Smooth muscle cell (in vitro differentiated cells): ENCODE results near the gene BAZ1A. TPM values are rescaled to one million over a fixed set of nuclear protein-coding genes. Genes with fewer than 3 reads are reported as not detected.

Source experiments
- DNase-seq: peaks from one replicate; lab custom pipeline; 2025; ENCODE audit not compliant: unreplicated experiment; lab: John Stamatoyannopoulos, UW
- H2AFZ ChIP-seq: fragments of 200-600 bp; sonication (generic); 2 replicates; pipeline ENCODE4 v1.6.0; 2016; ENCODE audit warnings: antibody characterized with exemption, low read depth, mild to moderate bottlenecking
- H3F3A ChIP-seq: fragments of 200-600 bp; sonication (generic); 2 replicates; pipeline ENCODE4 v1.6.0; 2017; ENCODE audit warnings: antibody characterized with exemption, low read depth
- H3K27ac ChIP-seq: fragments of 200-600 bp; sonication (generic); 2 replicates; pipeline ENCODE4 v1.5.1; 2016; ENCODE audit warnings: low read depth, mild to moderate bottlenecking
- H3K27me3 ChIP-seq: fragments of 200-600 bp; sonication (generic); 2 replicates; pipeline ENCODE4 v1.6.1; 2016; ENCODE audit warnings: low read depth, mild to moderate bottlenecking
- H3K36me3 ChIP-seq: fragments of 200-600 bp; sonication (generic); 2 replicates; pipeline ENCODE4 v1.5.1; 2016; ENCODE audit warnings: low read depth
- H3K4me1 ChIP-seq: fragments of 200-600 bp; sonication (generic); 2 replicates; pipeline ENCODE4 v1.5.1; 2016; ENCODE audit warnings: low read depth
- H3K4me2 ChIP-seq: fragments of 200-600 bp; sonication (generic); 2 replicates; pipeline ENCODE4 v1.6.0; 2016; ENCODE audit warnings: mild to moderate bottlenecking
- H3K4me3 ChIP-seq: fragments of 200-600 bp; sonication (generic); 2 replicates; pipeline ENCODE4 v1.5.1; 2016; ENCODE audit warnings: mild to moderate bottlenecking
- H3K79me2 ChIP-seq: fragments of 200-600 bp; sonication (generic); 2 replicates; pipeline ENCODE4 v1.6.0; 2016; ENCODE audit warnings: low read depth, mild to moderate bottlenecking
- H3K9ac ChIP-seq: fragments of 200-600 bp; sonication (generic); 2 replicates; pipeline ENCODE4 v1.6.0; 2016; ENCODE audit warnings: low read depth
- H3K9me3 ChIP-seq: fragments of 200-600 bp; sonication (generic); replicated peaks from 2 replicates; pipeline ENCODE4 v1.5.1; 2016; ENCODE audit warnings: low read depth
- H4K20me1 ChIP-seq: fragments of 200-600 bp; sonication (generic); 2 replicates; pipeline ENCODE4 v1.6.0; 2016; ENCODE audit warnings: low read depth
- WGBS: methylation state at CpG from one replicate; pipeline ENCODE4 v1.1.7; 2016; ENCODE audit warnings: low lambda C conversion rate; 5-methylcytosine and 5-hydroxymethylcytosine counted together
- polyA plus RNA-seq: library from polyadenylated mRNA; unstranded; fragments of >200 nt; fragmentation: Nextera tagmentation; extraction: Ambion mirVana; gene quantifications from 2 replicates; pipeline ENCODE4 v1.2.1, GENCODE V29; 2016
- total RNA-seq: library from RNA; depleted of rRNA; stranded (reverse); fragments of >200 nt; gene quantifications from 2 replicates; pipeline ENCODE4 v1.2.3, GENCODE V29; 2014
- TF ChIP-seq, protein P1 (sequence below): fragments of 200-600 bp; sonication (generic); IDR thresholded peaks from 2 replicates; pipeline ENCODE4 v1.5.1; 2017; ENCODE audit warnings: borderline replicate concordance, mild to moderate bottlenecking, antibody characterized with exemption; ENCODE audit not compliant: insufficient read depth, poor library complexity, severe bottlenecking

BAZ1A gene
- total and polyA plus RNA-seq, 2 experiments from 2014 or later = 12.4 to 21.7 TPM

DNA sequence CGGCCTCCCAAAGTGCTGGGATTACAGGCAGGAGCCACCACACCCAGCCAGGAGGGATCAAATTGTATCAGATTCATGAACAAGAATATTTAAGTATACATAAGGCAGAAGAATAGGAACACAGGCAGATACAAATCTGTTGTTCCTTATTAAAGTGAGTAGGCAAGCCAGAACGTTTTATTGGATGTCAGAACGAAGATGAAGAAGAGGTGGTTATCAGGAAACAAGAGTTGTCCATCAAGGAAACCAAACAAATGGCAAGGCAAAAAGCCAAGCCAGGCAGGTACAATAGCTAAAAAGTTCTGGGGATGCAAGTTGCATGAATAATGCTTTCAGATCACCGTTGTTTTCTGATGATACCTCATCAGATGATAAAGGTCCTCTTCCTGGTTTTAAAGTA, 31.1 kb upstream of the BAZ1A start:
- Histone ChIP-seq H3K36me3 (no peaks in the 10 kb centered on the region), H3K27me3 (no peaks in the 10 kb centered on the region), H3K4me2 (no peak overlapping the region), H3K9me3 (no peaks in the 10 kb centered on the region), H4K20me1 (no peaks in the 10 kb centered on the region), H3F3A (no peaks in the 10 kb centered on the region), H2AFZ (no peak overlapping the region), H3K4me3 (no peak overlapping the region), H3K27ac (no peak overlapping the region), H3K79me2 (no peaks in the 10 kb centered on the region), H3K9ac (no peak overlapping the region), H3K4me1 (no peaks in the 10 kb centered on the region)
- DNase-seq = no peak
- TF ChIP-seq, protein P1, sequence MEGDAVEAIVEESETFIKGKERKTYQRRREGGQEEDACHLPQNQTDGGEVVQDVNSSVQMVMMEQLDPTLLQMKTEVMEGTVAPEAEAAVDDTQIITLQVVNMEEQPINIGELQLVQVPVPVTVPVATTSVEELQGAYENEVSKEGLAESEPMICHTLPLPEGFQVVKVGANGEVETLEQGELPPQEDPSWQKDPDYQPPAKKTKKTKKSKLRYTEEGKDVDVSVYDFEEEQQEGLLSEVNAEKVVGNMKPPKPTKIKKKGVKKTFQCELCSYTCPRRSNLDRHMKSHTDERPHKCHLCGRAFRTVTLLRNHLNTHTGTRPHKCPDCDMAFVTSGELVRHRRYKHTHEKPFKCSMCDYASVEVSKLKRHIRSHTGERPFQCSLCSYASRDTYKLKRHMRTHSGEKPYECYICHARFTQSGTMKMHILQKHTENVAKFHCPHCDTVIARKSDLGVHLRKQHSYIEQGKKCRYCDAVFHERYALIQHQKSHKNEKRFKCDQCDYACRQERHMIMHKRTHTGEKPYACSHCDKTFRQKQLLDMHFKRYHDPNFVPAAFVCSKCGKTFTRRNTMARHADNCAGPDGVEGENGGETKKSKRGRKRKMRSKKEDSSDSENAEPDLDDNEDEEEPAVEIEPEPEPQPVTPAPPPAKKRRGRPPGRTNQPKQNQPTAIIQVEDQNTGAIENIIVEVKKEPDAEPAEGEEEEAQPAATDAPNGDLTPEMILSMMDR = no peak
- 92% methylated on average over 4 of the region's 4 CpGs for WGBS

DNA sequence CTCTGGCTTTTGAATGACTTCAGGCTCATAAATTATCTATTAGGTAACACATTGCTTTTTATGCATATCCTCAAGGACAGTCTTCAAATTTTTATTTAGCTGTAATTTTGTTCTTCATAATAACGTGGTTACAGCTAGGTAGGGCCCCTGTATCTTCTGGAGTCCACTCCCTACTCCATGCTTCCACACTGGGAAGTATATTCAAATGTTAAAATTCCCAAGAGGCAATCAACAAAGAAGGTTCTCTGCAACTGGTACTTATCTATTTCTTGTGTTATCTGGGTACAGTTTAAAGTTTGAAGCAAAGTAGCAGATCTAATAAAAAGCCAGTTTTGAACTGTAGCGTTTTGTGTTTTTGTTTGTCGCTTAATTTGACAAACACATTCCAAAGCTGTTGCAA, 20.1 kb upstream of the BAZ1A start:
- H3K36me3 ChIP-seq = no peaks in the 10 kb centered on the region
- TF ChIP-seq, protein P1 = no peak
- H3K27ac ChIP-seq = no peak overlapping the region
- no peak overlapping the region for H2AFZ ChIP-seq
- 44% methylated on average over 3 of the region's 3 CpGs for WGBS
- H3K79me2 ChIP-seq = no peaks in the 10 kb centered on the region
- no peaks in the 10 kb centered on the region for H3F3A ChIP-seq
- no peak overlapping the region for H3K4me3 ChIP-seq
- no peak for DNase-seq
- no peak overlapping the region for H3K4me2 ChIP-seq
- no peak overlapping the region for H3K9ac ChIP-seq
- no peaks in the 10 kb centered on the region for H3K9me3 ChIP-seq
- H3K27me3 ChIP-seq = no peaks in the 10 kb centered on the region
- H4K20me1 ChIP-seq = no peaks in the 10 kb centered on the region
- H3K4me1 ChIP-seq = no peaks in the 10 kb centered on the region

DNA sequence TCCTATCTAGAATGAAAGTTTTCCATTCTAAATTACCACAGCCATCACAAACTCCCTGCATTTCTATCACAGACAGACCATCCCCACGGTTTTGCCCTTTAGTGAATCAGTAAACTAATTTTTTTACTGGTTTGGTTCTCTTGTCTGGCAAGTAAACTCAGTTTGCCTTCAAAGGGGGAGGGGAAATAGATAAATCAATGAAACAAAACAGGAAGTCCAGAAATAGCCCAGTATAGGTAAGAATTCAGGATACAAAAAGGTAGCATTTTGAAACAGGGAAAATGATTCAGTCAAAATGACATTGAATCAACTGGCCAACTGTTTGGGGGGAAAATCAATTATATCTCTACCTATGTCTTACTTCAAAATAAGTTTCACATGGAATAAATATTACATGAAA, 15.8 kb upstream of the BAZ1A start:
- no peaks in the 10 kb centered on the region for H3K27me3 ChIP-seq
- H4K20me1 ChIP-seq = no peaks in the 10 kb centered on the region
- no peaks in the 10 kb centered on the region for H3K9me3 ChIP-seq
- H3K27ac ChIP-seq = no peak overlapping the region
- H3F3A ChIP-seq = no peaks in the 10 kb centered on the region
- no peak overlapping the region for H3K4me3 ChIP-seq
- no peak overlapping the region for H2AFZ ChIP-seq
- no peak overlapping the region for H3K9ac ChIP-seq
- WGBS = 82% methylated on average over 1 of the region's 1 CpG
- no peaks in the 10 kb centered on the region for H3K79me2 ChIP-seq
- no peak overlapping the region for H3K4me2 ChIP-seq
- DNase-seq = no peak
- TF ChIP-seq, protein P1 = no peak
- H3K36me3 ChIP-seq = no peaks in the 10 kb centered on the region
- H3K4me1 ChIP-seq = no peaks in the 10 kb centered on the region

DNA sequence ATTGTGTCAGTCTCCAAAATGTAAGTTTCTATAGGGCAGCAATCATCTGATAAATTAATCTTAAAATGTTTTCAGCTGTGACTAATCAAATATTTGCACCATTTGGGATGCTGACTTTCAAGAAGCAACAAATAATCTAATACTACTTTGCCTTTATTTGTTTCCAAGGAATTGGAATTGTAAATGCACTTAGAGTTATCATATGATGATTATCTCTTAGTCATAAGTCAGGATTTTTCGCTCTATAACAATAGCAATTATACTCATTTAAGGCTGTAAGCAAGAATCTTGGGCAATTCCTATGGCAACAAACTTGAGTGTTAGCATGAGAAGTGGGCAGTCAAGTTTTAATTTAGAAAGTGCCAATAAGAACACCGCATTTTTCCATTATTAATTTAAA, 13.0 kb upstream of the BAZ1A start:
- Histone ChIP-seq H3K36me3 (no peaks in the 10 kb centered on the region), H4K20me1 (no peaks in the 10 kb centered on the region), H3K27me3 (no peaks in the 10 kb centered on the region), H3K27ac (no peak overlapping the region), H3K4me3 (no peak overlapping the region), H3K4me1 (no peaks in the 10 kb centered on the region), H2AFZ (no peak overlapping the region), H3F3A (no peaks in the 10 kb centered on the region), H3K4me2 (no peak overlapping the region), H3K79me2 (no peaks in the 10 kb centered on the region), H3K9ac (no peak overlapping the region), H3K9me3 (no peaks in the 10 kb centered on the region)
- no peak for DNase-seq
- TF ChIP-seq, protein P1 = no peak
- WGBS = 95% methylated on average over 2 of the region's 2 CpGs
